MG63 (cell line): ENCODE measurements around the gene BEND6. TPM values are rescaled to one million over a fixed set of nuclear protein-coding genes. Genes with fewer than 3 reads are reported as not detected.
"Not testable (repeated sequence)": the region's sequence is repeated elsewhere in the genome, so short reads cannot be mapped to it uniquely, and the experiment has no call there.

ENCODE experiments used
- DNase-seq: peaks from one replicate; pipeline ENCODE4 v3.0.0-alpha.2; 2020
- H3K27me3 ChIP-seq: fragments of 250-450 bp; sonication (Bioruptor Pico); 2 replicates; pipeline ENCODE4 v1.5.1; 2020; ENCODE audit warnings: mild to moderate bottlenecking, moderate library complexity
- H3K36me3 ChIP-seq: fragments of 250-450 bp; sonication (Bioruptor Pico); 2 replicates; pipeline ENCODE4 v1.5.1; 2020; ENCODE audit warnings: mild to moderate bottlenecking, moderate library complexity
- H3K4me3 ChIP-seq: fragments of 250-450 bp; sonication (Bioruptor Pico); 2 replicates; pipeline ENCODE4 v1.5.1; 2020; ENCODE audit warnings: mild to moderate bottlenecking, moderate library complexity
- H3K9me3 ChIP-seq: fragments of 250-450 bp; sonication (Bioruptor Pico); 2 replicates; pipeline ENCODE4 v1.5.1; 2020; ENCODE audit warnings: mild to moderate bottlenecking, moderate library complexity
- total RNA-seq: library from RNA; depleted of rRNA; stranded (reverse); fragments of >200 nt; shearing (Covaris generic); gene quantifications from 2 replicates; pipeline ENCODE4 v1.2.3, GENCODE V29; 2014; ENCODE audit warnings: low replicate concordance

The BEND6 gene
- total RNA-seq, 1 experiment from 2014 or later = 0.49 TPM

GRCh38 chr6:57038906-57039305, 84.0 kb downstream of the BEND6 start:
- no peaks in the 10 kb centered on the region for H3K27me3 ChIP-seq
- no peaks in the 10 kb centered on the region for H3K9me3 ChIP-seq
- H3K4me3 ChIP-seq = no peak overlapping the region
- DNase-seq = no peak
- H3K36me3 ChIP-seq = no peaks in the 10 kb centered on the region

- no peaks in the 10 kb centered on the region for H3K27me3 ChIP-seq
- H3K36me3 ChIP-seq = no peaks in the 10 kb centered on the region
- DNase-seq = no peak
- no peaks in the 10 kb centered on the region for H3K9me3 ChIP-seq
- H3K4me3 ChIP-seq = no peak overlapping the region
Measured at GRCh38 chr6:57040011-57040410, 85.1 kb downstream of the BEND6 start.

DNA sequence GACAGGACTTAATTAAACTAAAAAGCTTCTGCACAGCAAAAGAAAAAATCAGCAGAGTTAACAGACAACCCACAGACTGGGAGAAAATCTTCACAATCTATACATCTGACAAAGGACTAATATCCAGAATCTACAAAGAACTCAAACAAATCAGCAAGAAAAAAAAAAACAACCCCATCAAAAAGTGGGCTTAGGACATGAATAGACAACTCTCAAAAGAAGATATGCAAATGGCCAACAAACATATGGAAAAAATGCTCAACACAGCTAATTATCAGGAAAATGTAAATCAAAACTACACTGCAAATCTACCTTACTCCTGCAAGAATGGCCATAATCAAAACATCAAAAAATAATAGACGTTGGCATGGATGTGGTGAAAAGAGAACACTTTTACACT, 89.2 kb downstream of the BEND6 start:
- DNase-seq = not testable (repeated sequence)

DNA sequence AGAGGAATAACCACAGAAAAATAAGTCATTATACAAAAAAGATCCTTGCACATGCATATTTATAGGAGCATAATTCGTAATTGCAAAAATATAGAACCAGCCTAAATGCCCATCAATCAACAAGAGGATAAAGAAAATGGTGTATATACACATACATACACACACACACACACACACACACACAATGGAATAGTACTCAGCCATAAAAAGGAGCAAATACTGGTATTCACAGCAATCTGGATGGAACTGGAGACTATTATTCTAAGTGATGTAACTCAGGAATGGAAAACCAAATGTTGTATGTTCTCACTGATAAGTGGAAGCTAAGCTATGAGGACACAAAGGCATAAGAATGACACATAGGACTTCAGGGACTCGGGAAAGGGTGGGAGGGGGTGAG, 89.7 kb downstream of the BEND6 start:
- Histone ChIP-seq H3K27me3 (no peaks in the 10 kb centered on the region), H3K36me3 (peaks cover 11% of the 10 kb centered on the region), H3K9me3 (no peaks in the 10 kb centered on the region), H3K4me3 (no peak overlapping the region)
- no peak for DNase-seq

More for the DNA sequence above, 89.2 kb downstream of the BEND6 start:
- H3K4me3 ChIP-seq, H3K27me3 ChIP-seq, H3K9me3 ChIP-seq, H3K36me3 ChIP-seq: not testable (repeated sequence)

DNA sequence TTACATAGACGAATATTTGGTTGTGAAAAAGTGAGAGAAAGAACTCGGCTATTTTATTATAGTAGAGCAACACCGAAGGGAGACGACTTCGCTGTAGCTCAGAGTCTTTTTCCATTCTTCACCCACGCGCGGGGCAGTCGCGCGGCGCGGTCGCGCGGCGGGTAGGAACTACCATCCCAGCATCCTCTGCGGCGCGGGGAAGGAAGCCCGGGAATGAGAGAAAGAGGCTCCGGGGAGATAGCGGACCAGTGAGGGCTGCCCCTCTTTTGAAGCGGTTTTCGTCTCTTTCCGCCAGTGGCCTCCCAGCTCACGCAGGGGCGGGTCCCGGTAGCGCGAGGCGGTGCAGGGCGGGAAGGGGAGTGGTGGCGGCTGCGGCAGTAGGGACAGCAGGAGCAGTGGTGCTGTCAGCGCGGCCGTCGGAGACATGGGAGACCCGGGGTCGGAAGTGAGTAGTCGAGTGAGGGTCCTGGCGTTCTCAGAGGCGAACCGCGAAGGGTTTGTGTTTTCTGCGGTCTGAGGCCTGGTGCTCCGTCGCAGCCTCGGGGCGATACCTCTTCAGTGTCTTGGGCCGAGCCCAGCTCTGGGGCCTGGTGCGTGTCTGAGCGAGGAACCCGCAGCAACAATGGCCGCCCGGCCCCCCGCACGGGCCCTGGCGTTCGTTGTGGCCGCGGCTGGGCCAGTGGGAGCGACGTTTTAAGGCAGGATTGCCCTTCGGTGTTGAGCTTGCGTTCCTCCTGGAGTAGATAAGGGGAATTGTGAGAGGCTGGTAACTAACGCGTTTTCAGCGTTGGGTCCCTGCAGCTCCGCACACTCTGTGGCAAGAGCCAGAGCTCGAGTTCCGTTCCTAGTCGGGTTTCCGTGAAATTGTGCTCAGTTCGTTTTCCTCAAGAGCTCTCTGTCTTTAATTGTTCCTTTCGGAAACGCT, 91.7 kb downstream of the BEND6 start, which contains the start of gene KIAA1586:
KIAA1586 (plus strand) TSS at position 362 of the 925 bp plus-strand sequence; CDS start at position 425, 63 bp downstream.
- peaks cover 20% of the 10 kb centered on the region for H3K36me3 ChIP-seq
- peak within 1 kb of the TSS; percentile 64 for H3K4me3 ChIP-seq
- not testable (repeated sequence) for H3K27me3 ChIP-seq, H3K9me3 ChIP-seq
- DNase-seq = peak; percentile 89

DNA sequence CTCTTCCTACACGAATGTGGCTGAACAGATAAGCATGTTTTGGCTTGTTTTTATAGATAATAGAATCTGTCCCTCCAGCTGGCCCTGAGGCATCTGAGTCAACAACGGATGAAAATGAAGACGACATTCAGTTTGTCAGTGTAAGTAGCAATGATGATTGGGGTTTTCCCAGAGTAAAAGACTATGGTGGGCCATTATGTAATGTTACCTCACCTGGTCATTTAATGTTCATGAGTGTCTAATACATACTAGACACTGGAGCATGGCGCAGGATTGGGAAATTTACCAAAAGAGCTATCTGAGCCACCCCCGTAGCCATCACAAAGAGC, 92.3 kb downstream of the BEND6 start:
- DNase-seq, H3K9me3 ChIP-seq, H3K27me3 ChIP-seq, H3K4me3 ChIP-seq: not testable (repeated sequence)
- peaks cover 20% of the 10 kb centered on the region for H3K36me3 ChIP-seq

GRCh38 chr6:57047859-57048258, 93.0 kb downstream of the BEND6 start:
- not testable (repeated sequence) for H3K9me3 ChIP-seq, DNase-seq, H3K27me3 ChIP-seq
- peaks cover 22% of the 10 kb centered on the region for H3K36me3 ChIP-seq
- H3K4me3 ChIP-seq = 0 out of 2 replicates have a peak overlapping the region, but pooled peaks have one; percentile 6

- Histone ChIP-seq H3K27me3 (no peaks in the 10 kb centered on the region), H3K36me3 (peaks cover 30% of the 10 kb centered on the region), H3K4me3 (no peak overlapping the region), H3K9me3 (no peaks in the 10 kb centered on the region)
- no peak for DNase-seq
Measured at GRCh38 chr6:57048577-57048976, 93.7 kb downstream of the BEND6 start.

- Histone ChIP-seq H3K27me3 (no peaks in the 10 kb centered on the region), H3K36me3 (no peaks in the 10 kb centered on the region; the same call in 1 of the 2 replicates), H3K9me3 (no peaks in the 10 kb centered on the region), H3K4me3 (no peak overlapping the region)
- no peak for DNase-seq
Measured at GRCh38 chr6:57063847-57064246, 108.9 kb downstream of the BEND6 start.

DNA sequence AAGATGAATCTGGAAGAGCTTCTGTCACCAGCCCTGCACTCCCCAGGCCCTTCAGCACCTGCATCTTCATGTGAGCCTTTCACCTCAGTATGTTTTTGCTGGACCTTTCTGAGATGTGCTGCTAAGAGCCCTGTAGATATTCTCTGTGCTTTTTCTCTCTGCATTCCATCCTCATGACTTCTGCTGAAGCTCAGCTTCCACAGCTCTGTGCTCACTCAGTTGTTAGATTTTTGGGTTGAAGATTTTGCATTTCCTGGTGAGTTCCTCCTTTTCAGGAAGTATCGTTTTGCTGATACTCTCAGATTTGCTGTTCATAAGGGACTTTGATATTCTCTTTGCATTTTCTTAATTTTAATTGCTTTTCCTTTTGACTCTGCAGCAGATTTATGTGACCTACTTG, 109.9 kb downstream of the BEND6 start:
- no peak for DNase-seq
- Histone ChIP-seq H3K4me3 (no peak overlapping the region), H3K27me3 (no peaks in the 10 kb centered on the region), H3K9me3 (no peaks in the 10 kb centered on the region), H3K36me3 (no peaks in the 10 kb centered on the region; the same call in 1 of the 2 replicates)

- H3K9me3 ChIP-seq = no peaks in the 10 kb centered on the region
- H3K4me3 ChIP-seq = no peak overlapping the region
- no peaks in the 10 kb centered on the region for H3K27me3 ChIP-seq
- no peak for DNase-seq
- H3K36me3 ChIP-seq = no peaks in the 10 kb centered on the region; the same call in 1 of the 2 replicates
Measured at GRCh38 chr6:57068061-57068460, 113.2 kb downstream of the BEND6 start.

- DNase-seq = no peak
Measured at GRCh38 chr6:57069228-57069627, 114.3 kb downstream of the BEND6 start.

GRCh38 chr6:57069920-57070331, 115.0 kb downstream of the BEND6 start:
- Histone ChIP-seq H3K36me3 (no peaks in the 10 kb centered on the region; the same call in 1 of the 2 replicates), H3K27me3 (no peaks in the 10 kb centered on the region), H3K4me3 (no peak overlapping the region), H3K9me3 (no peaks in the 10 kb centered on the region)
- DNase-seq = no peak

More at GRCh38 chr6:57069228-57069627, 114.3 kb downstream of the BEND6 start:
- H3K27me3 ChIP-seq = no peaks in the 10 kb centered on the region
- H3K9me3 ChIP-seq = no peaks in the 10 kb centered on the region
- H3K4me3 ChIP-seq = no peak overlapping the region
- H3K36me3 ChIP-seq = no peaks in the 10 kb centered on the region; the same call in 1 of the 2 replicates

- Histone ChIP-seq H3K27me3 (no peaks in the 10 kb centered on the region), H3K9me3 (no peaks in the 10 kb centered on the region), H3K4me3 (no peak overlapping the region), H3K36me3 (no peaks in the 10 kb centered on the region)
- DNase-seq = no peak
Measured at GRCh38 chr6:57072108-57072507, 117.2 kb downstream of the BEND6 start.

DNA sequence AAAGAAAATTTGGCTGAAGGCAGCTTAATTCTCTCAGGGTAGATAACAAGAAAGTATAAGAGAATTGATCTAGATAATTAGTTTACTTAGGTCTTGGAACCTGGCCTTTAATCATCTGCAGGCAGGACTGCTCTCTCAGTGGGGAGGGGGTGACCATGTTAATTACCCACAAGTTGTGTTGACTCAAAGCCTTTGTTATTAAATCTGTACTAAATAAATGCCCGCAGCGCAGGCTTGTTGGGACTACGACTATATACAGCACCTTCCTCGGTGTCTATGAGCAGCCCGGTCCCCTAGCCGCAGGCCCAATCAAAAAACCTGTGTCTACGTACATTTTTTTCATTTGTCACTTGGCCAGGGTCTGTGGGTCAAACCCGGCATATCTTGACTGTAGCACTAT, 119.5 kb downstream of the BEND6 start:
- DNase-seq = no peak

DNA sequence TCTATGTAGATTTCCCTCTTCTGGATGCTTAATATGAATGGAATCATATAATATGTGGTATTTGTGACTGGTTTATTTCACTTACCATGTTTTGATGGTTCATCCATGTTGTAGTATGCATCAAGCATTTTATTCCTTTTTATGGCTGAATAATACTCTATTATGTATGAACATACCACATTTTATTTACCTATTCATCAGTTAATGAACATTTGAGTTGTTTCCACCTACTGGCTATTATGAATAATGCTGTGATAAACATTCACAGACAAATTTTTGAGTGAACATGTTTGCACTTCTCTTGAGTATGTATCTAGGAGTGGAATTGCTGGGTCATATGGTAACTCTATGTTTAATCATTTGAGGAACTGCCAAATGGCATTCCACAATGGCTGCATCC, 120.2 kb downstream of the BEND6 start:
- no peak for DNase-seq
- H3K36me3 ChIP-seq = no peaks in the 10 kb centered on the region
- no peaks in the 10 kb centered on the region for H3K27me3 ChIP-seq
- no peak overlapping the region for H3K4me3 ChIP-seq
- H3K9me3 ChIP-seq = no peaks in the 10 kb centered on the region

More for the DNA sequence above, 119.5 kb downstream of the BEND6 start:
- Histone ChIP-seq H3K9me3 (no peaks in the 10 kb centered on the region), H3K36me3 (no peaks in the 10 kb centered on the region), H3K4me3 (no peak overlapping the region), H3K27me3 (no peaks in the 10 kb centered on the region)
